ENCODE measurements around the gene C1orf53.
"Not testable (repeated sequence)": the region's sequence is repeated elsewhere in the genome, so short reads cannot be mapped to it uniquely, and the experiment has no call there.

Gene C1orf53

DNA sequence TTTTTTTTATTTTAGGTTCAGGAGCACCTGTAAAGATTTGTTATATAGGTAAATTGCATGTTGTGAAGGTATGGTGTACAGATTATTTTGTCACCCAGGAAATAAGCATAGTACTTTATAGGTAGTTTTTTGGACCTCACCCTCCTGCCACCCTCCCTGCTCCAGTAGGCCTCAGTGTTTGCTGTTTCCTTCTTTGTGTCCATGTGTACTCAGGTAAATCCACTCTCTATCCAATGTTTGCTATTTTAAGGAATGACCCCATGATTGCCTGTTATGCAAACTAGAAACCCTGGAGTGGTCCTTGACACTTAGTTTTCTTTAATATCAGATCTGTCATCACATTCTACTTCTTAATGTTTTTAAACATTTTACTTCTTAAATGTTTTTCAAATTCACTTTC, 48.7 kb downstream of the C1orf53 start:
- no peak for DNase-seq (ENCODE audit: low read depth)
- H3K4me3 ChIP-seq (ENCODE audit: low read length) = no peak overlapping the region
- TF ChIP-seq, protein P1, sequence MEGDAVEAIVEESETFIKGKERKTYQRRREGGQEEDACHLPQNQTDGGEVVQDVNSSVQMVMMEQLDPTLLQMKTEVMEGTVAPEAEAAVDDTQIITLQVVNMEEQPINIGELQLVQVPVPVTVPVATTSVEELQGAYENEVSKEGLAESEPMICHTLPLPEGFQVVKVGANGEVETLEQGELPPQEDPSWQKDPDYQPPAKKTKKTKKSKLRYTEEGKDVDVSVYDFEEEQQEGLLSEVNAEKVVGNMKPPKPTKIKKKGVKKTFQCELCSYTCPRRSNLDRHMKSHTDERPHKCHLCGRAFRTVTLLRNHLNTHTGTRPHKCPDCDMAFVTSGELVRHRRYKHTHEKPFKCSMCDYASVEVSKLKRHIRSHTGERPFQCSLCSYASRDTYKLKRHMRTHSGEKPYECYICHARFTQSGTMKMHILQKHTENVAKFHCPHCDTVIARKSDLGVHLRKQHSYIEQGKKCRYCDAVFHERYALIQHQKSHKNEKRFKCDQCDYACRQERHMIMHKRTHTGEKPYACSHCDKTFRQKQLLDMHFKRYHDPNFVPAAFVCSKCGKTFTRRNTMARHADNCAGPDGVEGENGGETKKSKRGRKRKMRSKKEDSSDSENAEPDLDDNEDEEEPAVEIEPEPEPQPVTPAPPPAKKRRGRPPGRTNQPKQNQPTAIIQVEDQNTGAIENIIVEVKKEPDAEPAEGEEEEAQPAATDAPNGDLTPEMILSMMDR (IDR thresholded peaks at IDR 0.05; ENCODE audit: insufficient read depth, low read depth, low read length, missing control alignments) = no peak

DNA sequence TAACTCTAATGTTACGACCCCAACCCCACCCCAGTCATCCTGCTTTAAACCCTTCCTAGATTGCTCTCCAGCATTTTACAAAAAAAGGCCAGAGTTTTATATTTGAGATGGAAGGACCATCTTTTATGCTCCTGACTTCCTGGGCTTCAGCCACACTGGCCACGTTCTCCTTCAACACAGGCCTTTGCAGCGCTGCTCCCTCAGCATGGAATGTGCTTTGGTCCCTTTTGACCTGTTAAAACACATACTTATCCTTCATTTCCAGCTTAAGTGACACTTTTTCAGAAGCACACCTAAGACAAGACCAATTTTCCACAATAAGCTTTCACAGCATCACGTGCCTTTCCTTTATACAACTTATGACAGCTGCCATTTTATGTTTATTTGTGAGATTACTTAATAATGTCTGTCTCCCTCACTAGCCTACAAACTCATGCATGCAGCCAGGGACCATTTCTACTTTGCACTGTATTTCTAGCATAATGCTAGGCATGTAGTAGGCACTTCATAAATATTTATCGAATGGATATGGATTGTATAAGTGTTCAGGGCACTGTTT, 49.3 kb downstream of the C1orf53 start:
- no peak overlapping the region for H3K4me3 ChIP-seq (ENCODE audit: low read length)
- TF ChIP-seq, protein P1 (IDR thresholded peaks at IDR 0.05; ENCODE audit: insufficient read depth, low read depth, low read length, missing control alignments) = no peak
- no peak for DNase-seq (ENCODE audit: low read depth)

DNA sequence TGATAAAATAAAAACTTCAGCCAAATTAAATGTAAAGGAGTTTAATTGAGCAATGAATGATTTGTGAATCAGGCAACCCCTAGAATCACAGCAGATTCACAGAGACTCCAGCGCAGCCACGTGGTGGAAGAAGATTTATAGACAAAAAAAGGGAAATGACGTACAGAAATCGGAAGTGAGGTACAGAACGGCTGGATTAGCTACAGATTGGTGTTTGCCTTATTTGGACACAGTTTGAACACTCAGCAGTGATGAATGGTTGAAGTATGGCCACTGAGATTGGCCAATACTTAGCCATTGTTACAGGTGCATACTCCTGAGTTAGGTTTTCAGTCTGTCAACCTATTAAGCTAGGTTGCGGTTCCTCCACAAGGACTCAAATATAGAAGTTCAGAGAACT, 51.0 kb downstream of the C1orf53 start:
- peak; percentile 8 for DNase-seq (ENCODE audit: low read depth)
- H3K4me3 ChIP-seq (ENCODE audit: low read length) = not testable (repeated sequence)

DNA sequence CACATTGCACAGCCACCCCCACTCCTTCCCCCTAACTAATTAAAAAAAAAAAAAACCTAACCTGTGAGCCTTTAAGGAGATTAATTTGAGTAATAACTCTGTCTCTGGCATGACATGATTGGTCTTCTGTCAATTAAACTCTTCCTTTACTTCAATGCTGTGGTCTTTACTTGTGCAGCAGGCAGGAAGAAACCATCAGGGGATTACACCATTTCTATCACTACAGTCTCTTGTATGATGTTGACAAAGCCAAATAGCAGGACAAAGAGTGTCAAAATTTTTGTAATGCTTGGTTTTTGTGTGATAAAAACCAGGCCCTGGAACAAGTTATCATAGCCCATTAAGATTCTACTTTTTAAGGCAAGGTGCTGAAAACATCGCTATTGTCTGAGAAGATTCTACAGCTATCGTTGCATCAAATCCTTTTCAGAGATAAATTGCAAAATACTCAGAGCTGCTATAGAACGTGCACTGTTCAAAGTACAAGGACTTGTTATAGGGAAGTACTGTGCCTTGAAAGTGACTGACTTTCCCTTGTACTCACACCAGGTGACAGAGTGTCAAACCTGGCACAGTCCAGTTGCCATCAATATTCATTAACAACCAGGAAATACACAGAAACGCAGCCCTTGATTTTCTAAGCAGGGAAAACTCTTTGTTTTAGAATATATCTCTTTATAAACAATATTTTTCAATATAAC, 52.4 kb downstream of the C1orf53 start:
- no peak for DNase-seq (ENCODE audit: low read depth)
- no peak overlapping the region for H3K4me3 ChIP-seq (ENCODE audit: low read length)
- TF ChIP-seq, protein P1 (IDR thresholded peaks at IDR 0.05; ENCODE audit: insufficient read depth, low read depth, low read length, missing control alignments) = no peak

DNA sequence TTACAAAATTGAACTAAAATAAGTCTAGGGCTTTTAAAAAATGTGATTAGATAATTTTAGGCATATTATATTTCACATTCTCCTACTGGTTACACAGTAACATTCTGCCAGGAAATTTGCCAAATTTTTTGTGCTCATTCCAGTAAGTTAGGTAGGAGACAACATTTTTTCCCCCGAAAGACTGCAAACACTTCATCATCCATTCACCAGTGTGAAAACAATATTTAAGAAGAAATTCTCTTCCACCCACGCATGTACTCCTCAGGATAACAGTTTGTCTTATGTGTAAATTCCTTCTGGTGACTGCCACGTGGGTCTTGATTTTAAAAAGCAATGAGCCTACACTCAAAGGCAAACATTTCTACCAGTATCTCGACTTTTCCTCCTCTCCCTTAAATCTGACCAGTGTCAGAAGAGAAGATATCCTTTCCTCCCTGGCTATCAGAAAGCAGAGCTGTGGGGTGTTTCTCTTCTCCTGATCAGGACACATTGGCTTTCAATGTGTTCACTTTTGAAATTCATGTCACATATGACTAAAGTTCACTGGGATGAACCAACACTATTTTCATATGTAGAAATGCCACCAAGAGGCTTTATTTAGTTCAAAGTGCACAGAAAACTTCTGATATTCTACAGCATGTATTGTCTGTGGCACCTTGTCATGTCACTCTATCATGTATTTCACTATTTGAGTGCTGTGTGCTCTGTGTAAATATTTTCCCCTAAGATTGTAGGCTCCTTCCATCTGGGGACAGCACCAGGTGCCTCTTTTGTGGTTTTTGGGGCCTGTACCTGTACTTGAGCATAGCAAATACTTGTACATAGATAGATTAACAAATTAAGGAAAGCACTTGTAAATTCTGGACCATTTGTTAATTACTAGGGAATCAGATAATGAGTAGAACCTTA, 53.3 kb downstream of the C1orf53 start:
- DNase-seq (ENCODE audit: low read depth) = no peak
- no peak overlapping the region for H3K4me3 ChIP-seq (ENCODE audit: low read length)
- TF ChIP-seq, protein P1 (IDR thresholded peaks at IDR 0.05; ENCODE audit: insufficient read depth, low read depth, low read length, missing control alignments) = no peak
